Right ventricle myocardium inferior (tissue), 1 donor: ENCODE results near the gene SIK2. TPM values are rescaled to one million over a fixed set of nuclear protein-coding genes. Genes with fewer than 3 reads are reported as not detected.
A peak's percentile ranks its signal among the peaks of the same experiment; 100 is the strongest.

ENCODE experiments used
- ATAC-seq: fragments of 200-7000 bp; cut with Tn5 transposase; one replicate; pipeline ENCODE4 v1.9.1; 2020; ENCODE audit warnings: mild to moderate bottlenecking, moderate library complexity
- DNase-seq: peaks from one replicate; pipeline ENCODE4 v3.0.0; 2021; ENCODE audit errors: missing footprints
- intact Hi-C: fragments of 100-400 bp; cut with DNase I; formaldehyde crosslinking; loops from one replicate; pipeline ENCODE4 v1.11.0; 2022
- total RNA-seq: library from RNA; stranded (reverse); fragmentation: NEBNext Ultra II Directional; extraction: Animal tissue kit (Norgen Biotek cat#: 25700); gene quantifications from one replicate; pipeline ENCODE4 v1.2.1, GENCODE V29; 2021
- donor health status: DM: no; HTN: yes; CAD: no; lungs with severe emphysema.

The SIK2 gene
- total RNA-seq, 1 donor from 2014 or later: 15.9 TPM

GRCh38 chr11:111574373-111575225 is 27.6 kb upstream of the SIK2 start:
- DNase-seq (no peak), ATAC-seq (peak; percentile 27)
- intact Hi-C loops: no loop called here

DNA sequence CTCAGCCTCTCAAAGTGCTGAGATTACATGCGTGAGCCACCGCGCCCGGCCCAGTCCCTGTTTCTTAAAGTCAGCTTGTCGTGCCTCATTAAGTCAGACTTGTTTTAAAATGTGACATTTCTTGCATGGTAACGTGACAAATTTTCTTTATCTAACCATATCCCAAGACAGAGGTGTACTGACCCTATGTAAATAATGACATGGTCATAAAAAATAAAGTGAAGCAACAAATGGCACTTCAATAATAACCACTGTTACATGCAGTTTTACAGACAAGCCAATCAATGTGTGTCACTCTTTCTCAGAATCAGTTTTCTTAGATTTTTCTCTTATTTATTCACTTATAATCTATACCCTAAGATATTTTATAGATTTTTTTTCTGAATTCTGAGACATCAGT is 26.5 kb upstream of the SIK2 start:
- ATAC-seq (no peak), DNase-seq (no peak)
- intact Hi-C loops: no loop called here

- ATAC-seq (no peak), DNase-seq (no peak)
- intact Hi-C loops: no loop called here
Measured at GRCh38 chr11:111577821-111578220, 24.4 kb upstream of the SIK2 start.

DNA sequence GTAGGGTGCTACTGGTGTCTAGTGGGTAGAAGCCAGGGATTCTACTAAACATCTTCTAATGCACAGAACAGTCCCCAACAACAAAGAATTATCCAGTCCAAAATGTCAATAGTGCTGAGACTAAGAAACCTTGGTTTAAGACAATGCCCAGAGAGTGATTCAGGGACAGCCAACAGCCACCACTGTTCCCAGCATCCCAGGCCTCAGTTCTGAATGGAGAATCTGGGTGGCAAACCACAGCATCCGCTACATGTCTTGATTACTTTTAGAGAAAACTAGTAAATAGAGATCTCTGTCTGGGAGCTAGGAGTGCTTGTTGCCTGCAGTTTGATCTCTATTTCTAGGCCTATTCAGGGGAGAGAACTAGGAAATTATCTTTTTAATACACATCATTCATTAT is 20.9 kb upstream of the SIK2 start:
- ATAC-seq: no peak
- intact Hi-C loops: no loop called here
- no peak for DNase-seq

GRCh38 chr11:111582163-111582562 is 20.1 kb upstream of the SIK2 start:
- no peak for DNase-seq
- intact Hi-C loops: no loop called here
- no peak for ATAC-seq

- intact Hi-C loops: no loop called here
- ATAC-seq (no peak), DNase-seq (no peak)
Measured at GRCh38 chr11:111582881-111583280, 19.4 kb upstream of the SIK2 start.

DNA sequence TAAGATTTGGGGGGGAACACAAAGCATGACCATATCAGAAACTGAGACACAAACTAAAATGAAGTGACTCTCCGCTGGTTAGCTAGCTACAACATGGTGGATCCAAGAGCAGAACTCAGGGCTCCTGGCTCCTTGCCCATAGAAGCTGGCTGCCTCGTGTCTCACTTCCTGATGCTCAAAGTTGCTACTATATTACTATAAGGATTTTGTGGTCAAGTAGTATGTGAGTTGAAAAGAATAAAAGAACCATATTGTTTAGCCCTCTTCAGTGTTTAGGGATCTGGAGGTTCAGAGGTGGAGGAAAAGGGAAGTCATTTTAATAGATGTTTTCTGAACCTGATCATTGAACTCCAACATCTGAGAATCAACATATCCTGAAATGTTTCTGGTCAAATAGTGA is 16.9 kb upstream of the SIK2 start:
- ATAC-seq (no peak), DNase-seq (no peak)
- intact Hi-C loops: loop anchor here (5.0 kb wide), 1 partner anchor 257 kb away; no protein-coding TSS in a partner anchor

DNA sequence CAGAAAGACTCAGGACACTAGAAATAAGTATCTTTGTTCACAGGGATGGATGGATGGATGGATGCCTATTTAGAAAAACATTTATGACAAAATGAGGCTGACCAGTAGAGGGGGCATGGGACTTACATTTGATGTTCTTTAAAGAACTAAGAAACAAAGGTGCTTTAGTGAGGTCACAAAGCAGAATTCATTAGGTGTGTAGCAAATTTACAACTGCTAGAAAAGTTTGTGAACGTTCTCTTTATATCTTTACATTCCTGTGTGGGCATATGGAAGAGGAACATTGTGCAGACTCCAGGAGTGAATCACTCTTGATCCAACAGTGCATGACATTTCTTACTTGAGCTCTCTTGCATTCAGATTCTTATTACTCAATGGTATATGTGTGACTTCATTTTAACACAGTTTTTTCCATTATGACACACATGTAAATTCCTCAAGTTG is 15.8 kb upstream of the SIK2 start:
- intact Hi-C loops: loop anchor here (5.0 kb wide), 1 partner anchor 256 kb away; no protein-coding TSS in a partner anchor
- DNase-seq: no peak
- no peak for ATAC-seq

DNA sequence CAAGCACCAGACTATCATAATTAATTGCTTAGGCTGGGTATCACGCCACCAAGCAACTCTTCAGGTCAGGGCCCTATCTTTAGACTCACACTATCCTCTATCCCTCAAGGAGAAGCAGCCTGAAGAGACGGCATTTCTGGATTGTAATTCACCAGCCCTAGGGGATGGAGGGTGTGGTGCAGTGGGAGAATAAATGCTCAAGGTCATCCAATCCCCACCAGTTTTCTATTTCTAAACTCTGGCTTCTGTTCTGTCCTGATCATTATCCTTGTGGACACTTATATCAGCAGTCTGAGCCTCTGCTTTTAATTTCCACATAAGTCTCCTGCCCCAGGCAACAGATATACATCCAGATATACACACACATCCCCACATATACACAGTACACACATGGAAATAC is 13.1 kb upstream of the SIK2 start:
- intact Hi-C loops: loop anchor here (5.0 kb wide), 1 partner anchor 253 kb away; no protein-coding TSS in a partner anchor
- DNase-seq (no peak), ATAC-seq (no peak)

DNA sequence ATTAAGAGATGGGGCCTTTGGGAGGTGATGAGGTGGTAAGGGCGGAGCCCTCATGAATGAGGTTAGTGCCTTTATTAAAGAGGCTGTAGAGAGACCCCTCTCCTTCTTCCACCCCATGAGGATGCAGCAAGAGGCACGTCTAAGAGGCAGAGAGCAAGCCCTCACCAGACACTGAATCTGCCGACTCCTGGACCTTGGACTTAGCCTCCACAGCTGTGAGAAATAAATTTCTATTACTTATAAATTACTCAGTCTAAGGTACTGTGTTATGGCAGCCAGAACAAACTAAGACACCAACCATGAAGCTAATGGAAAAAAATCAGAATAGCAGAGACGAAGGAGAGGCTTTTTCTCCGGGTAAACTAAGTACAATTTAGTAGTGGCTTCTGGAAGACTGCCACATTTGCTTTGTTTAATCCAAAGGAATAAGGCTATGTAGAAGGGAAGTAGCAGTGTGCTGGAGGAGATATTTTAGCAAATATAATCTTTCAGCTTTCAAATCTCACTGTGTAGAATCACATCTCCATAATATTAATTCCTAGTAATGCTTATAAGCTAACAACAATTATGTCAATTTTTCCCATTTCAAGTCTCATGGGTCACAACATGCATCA is 12.3 kb upstream of the SIK2 start:
- intact Hi-C loops: loop anchor here (5.0 kb wide), 1 partner anchor 252 kb away; no protein-coding TSS in a partner anchor
- ATAC-seq (no peak), DNase-seq (no peak)

DNA sequence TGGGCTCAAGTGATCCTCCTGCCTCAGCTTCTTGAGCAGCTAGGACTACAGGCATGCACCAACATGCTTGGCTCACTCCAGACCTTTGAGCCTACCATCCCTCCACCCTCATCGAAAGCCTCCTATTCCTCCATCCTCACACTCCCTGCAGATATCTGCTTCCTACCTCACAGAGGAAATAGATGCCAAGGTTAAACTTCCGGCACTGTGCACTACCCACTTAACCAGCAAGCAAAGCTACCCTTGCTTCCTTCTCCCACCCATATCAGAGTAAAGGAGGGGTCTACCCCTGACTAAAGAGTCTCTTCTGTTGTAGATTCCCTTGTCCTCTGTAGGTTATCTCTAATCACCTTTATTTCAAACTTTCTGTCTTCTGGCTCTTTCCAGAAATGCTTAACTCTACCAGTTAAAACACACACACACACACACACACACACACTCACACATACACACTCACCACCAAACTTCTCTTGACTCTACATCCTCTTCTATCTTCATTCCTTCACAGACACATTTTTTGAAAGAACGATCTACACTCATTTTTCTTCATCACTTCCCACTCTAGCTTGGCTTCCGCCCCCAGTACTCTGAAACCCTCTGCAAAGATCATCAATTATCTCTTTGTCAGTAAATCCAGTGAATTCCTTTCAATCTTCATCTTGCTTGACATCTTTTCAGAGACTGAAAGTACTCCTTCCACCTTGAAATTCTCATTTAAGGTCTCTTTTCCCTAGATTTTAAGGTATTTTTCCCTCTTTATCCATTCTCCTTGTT is 10.9 kb upstream of the SIK2 start:
- intact Hi-C loops: no loop called here
- no peak for ATAC-seq
- DNase-seq: no peak

GRCh38 chr11:111592491-111592890 is 9.8 kb upstream of the SIK2 start:
- DNase-seq (no peak), ATAC-seq (no peak)
- intact Hi-C loops: no loop called here

DNA sequence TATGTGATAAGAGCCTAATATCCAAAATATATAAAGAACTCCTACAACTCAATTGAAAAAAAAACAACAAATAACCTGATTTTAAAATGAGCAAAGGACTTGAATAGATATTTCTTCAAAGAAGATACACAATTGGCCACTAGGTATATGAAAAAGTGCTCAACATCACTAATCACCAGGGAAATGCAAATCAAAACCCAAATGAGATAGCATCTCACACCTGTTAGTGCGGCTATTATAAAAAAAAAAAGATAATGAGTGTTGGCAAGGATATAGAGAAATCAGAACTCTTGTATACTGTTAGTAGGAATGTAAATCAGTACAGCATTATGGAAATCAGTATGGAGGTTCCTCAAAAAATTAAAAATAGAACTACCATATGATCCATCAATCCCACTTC is 5.9 kb upstream of the SIK2 start:
- ATAC-seq: no peak
- DNase-seq: no peak
- intact Hi-C loops: no loop called here

- DNase-seq (no peak), ATAC-seq (no peak)
- intact Hi-C loops: no loop called here
Measured at GRCh38 chr11:111598148-111598547, 4.1 kb upstream of the SIK2 start.

DNA sequence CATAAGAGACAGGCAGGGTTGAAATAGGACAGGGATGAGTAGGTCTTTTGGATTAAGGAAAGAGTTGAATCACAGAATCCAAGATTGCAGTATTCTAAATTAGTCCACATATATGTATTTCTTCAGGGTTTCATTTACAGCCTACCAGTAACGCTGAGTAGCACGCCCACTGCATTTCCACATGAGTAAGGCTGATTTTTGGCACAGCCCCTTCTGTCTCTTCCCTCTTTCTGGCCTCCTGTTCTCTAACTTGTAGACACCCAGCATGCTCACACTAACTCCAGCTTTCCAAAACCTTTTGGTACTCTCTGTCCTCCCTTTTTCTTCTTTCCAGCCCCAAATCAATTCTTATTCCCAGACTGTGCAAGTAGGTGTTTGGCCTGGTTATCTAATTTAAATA is 3.7 kb upstream of the SIK2 start:
- intact Hi-C loops: no loop called here
- no peak for DNase-seq
- ATAC-seq: no peak

DNA sequence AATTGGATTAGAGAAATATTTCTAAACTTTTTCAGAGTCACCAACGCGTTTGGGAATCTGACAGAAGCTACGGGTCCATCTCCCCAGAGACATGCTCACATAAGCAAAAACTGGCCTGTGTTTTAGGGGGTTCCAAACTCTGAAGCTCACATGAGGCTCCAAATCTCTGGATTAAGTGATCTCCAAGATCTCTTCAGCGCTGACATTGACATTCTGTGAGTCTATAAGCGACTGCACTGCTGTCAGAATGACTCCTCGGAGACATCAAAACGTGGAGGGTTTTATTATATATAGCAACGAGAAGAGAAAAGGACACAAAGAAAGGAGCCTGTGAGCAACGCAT is 642 bp upstream of the SIK2 start:
- intact Hi-C loops: loop anchor here (5.0 kb wide), 1 partner anchor 376 kb away; no protein-coding TSS in a partner anchor
- DNase-seq: no peak
- ATAC-seq: no peak

GRCh38 chr11:111602865-111603610 is 789 bp downstream of the SIK2 start:
- peak; percentile 27 for ATAC-seq
- DNase-seq: peak; percentile 80
- intact Hi-C loops: loop anchor here (1.0 to 5.0 kb wide), 3 partner anchors 174 to 374 kb away; no protein-coding TSS in a partner anchor

GRCh38 chr11:111603611-111604130 is 1.4 kb downstream of the SIK2 start:
- DNase-seq: no peak

More at GRCh38 chr11:111603611-111604130, 1.4 kb downstream of the SIK2 start:
- ATAC-seq: no peak
- intact Hi-C loops: loop anchor here (5.0 kb wide), 1 partner anchor 374 kb away; no protein-coding TSS in a partner anchor
